ENCODE data around the gene MORN1.

DNA sequence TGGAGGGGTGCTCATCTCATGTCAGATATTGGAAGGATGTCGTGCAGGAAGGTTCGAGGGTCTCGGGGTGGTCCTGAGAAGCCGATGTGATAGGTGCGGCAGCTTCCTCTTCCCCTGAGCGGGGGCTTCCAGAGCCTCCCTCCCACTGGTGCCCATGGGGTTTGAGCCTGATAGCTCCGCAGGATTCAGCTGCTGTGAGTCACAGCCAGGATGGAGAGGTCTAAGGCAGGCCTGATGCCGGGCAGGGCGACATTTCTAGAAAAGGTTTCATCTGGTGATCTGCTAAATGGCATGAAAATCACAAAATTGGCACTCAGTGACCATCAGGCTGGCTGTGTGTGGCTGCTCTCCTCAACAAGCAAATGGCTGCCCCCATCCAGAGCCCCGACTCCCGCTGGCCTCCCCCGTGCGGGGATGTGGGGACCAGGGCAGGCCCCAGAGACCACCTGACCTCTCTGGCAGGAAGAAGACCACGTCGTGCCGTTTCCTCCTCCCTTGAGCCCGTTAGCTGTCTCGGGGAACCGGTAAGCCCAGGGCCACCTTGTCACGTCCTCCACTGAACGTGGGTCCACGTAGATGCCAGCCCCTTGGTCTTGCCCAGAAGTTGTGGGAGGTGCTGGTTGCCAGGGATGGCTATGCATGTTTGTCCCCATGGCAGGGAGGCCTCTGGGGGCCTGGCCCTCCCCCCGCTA is 97.2 kb downstream of the MORN1 start:
- TF ChIP-seq, protein P1, sequence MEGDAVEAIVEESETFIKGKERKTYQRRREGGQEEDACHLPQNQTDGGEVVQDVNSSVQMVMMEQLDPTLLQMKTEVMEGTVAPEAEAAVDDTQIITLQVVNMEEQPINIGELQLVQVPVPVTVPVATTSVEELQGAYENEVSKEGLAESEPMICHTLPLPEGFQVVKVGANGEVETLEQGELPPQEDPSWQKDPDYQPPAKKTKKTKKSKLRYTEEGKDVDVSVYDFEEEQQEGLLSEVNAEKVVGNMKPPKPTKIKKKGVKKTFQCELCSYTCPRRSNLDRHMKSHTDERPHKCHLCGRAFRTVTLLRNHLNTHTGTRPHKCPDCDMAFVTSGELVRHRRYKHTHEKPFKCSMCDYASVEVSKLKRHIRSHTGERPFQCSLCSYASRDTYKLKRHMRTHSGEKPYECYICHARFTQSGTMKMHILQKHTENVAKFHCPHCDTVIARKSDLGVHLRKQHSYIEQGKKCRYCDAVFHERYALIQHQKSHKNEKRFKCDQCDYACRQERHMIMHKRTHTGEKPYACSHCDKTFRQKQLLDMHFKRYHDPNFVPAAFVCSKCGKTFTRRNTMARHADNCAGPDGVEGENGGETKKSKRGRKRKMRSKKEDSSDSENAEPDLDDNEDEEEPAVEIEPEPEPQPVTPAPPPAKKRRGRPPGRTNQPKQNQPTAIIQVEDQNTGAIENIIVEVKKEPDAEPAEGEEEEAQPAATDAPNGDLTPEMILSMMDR (IDR thresholded peaks at IDR 0.05) = no peak
- TF ChIP-seq POLR2AphosphoS5 (IDR thresholded peaks at IDR 0.05; ENCODE audit: low read depth, low read length) (no peak), MEF2A (IDR thresholded peaks at IDR 0.05; ENCODE audit: borderline replicate concordance, low read depth) (no peak), SMC3 (IDR thresholded peaks at IDR 0.05; ENCODE audit: low read depth, low read length) (no peak), EP300 (IDR thresholded peaks at IDR 0.05; ENCODE audit: borderline replicate concordance in 1 of 2, low read depth in 1 of 2, low read length in 1 of 2) (no peak), JUND (IDR thresholded peaks at IDR 0.05) (no peak), FOXJ3 (CRISPR knock-in tag; IDR thresholded peaks at IDR 0.05) (no peak)
- TF ChIP-seq, protein P2, sequence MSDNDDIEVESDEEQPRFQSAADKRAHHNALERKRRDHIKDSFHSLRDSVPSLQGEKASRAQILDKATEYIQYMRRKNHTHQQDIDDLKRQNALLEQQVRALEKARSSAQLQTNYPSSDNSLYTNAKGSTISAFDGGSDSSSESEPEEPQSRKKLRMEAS (IDR thresholded peaks at IDR 0.05; ENCODE audit: low read depth) = no peak
- TF ChIP-seq, protein P3, sequence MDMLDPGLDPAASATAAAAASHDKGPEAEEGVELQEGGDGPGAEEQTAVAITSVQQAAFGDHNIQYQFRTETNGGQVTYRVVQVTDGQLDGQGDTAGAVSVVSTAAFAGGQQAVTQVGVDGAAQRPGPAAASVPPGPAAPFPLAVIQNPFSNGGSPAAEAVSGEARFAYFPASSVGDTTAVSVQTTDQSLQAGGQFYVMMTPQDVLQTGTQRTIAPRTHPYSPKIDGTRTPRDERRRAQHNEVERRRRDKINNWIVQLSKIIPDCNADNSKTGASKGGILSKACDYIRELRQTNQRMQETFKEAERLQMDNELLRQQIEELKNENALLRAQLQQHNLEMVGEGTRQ (IDR thresholded peaks at IDR 0.05; ENCODE audit: borderline replicate concordance, low read depth, low read length) = no peak
- TF ChIP-seq, protein P4, sequence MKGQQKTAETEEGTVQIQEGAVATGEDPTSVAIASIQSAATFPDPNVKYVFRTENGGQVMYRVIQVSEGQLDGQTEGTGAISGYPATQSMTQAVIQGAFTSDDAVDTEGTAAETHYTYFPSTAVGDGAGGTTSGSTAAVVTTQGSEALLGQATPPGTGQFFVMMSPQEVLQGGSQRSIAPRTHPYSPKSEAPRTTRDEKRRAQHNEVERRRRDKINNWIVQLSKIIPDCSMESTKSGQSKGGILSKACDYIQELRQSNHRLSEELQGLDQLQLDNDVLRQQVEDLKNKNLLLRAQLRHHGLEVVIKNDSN (IDR thresholded peaks at IDR 0.05; ENCODE audit: borderline replicate concordance, low read depth) = no peak

All from SK-N-SH (cell line).